Embryonic facial prominence (tissue), 1 donor: Measurements from ENCODE around the gene RGSL1.
"Not testable (repeated sequence)": the region's sequence is repeated elsewhere in the genome, so short reads cannot be mapped to it uniquely, and the experiment has no call there.

ENCODE experiments used
- DNase-seq: peaks from one replicate; pipeline ENCODE4 v3.0.0-alpha.2; 2016; ENCODE audit errors: extremely low spot score

The RGSL1 gene

DNA sequence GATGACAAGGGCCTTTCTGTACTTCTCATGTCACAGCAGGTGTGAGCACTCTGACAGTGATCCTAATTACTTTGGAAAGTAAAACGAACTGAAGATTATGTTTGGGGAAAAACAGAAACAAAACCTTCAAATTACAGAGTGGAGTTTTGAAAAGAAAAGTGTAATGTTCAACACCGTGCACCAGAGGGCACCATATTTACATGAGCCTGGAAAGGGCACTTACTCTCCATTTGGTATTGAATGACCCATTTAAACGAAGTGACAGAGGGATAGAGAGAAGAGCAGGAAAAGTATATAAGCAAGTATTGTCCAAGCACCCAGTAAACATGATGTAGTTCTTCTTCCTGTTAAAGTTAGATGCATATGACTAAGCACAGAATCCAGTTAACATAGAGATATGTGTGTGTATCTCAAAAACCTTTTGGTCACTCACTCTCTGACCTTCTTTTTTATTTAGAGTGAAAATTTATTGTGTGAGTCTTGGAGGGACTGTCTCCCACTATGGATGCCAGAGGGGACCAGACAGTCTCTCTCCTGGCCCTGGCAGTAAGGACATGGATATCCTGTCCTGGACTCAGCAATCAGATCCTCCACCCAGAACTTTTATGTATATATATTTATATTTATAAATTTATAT, 3.8 kb upstream of the RGSL1 start:
- no peak for DNase-seq

DNA sequence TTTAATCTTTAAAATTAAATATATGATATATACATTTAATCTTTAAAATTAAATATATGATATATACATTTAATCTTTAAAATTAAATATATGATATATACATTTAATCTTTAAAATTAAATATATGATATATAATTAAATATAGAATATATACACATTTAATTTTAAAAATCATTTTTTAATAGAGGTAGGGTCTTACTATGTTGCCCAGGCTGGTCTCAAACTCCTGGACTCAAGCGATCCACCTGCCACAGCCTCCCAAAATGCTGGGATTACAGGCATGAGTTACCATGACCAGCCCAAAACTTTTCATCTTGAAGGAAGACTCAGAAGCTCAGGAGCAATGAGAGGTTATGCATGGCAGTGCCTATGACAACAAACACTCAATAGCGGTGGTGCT, 2.8 kb upstream of the RGSL1 start:
- not testable (repeated sequence) for DNase-seq

DNA sequence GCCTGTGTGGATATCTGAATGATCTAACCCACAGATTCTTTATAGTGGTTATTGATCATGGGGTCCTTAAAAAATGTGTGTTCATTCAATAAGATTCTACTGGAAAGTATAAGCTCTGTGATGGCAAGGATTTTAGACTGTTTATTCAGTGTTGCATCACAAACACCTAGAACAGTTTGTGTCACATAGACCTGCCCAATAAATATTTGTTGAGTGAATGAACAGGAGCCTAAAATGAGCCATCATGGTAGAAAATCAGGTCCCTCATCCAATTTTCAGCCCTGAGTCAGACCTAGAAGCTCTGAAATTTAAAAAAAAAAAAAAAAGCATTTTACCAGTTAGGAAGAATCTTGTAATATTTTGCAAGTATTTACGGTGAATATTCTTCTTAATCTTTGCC, 2.3 kb upstream of the RGSL1 start:
- DNase-seq, result no peak

DNA sequence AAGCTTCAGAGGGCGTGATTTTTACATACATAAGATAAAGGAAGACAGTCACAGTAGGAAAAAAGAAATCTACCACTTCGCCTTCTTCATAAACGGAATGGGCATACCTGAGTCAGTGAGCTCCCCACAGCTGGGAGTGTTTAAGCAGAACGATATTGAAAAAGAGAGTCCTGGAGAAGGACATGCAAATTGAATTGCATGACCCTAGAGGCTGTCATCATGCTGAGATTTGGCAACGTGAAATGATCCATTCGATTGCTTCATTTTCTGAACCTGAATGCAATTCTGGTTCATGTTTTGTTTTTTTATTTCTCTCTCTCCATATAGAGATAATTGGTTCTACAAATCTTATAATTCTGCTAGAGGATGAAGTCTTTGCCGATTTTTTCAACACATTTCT, 3.7 kb downstream of the RGSL1 start:
- no peak for DNase-seq

DNA sequence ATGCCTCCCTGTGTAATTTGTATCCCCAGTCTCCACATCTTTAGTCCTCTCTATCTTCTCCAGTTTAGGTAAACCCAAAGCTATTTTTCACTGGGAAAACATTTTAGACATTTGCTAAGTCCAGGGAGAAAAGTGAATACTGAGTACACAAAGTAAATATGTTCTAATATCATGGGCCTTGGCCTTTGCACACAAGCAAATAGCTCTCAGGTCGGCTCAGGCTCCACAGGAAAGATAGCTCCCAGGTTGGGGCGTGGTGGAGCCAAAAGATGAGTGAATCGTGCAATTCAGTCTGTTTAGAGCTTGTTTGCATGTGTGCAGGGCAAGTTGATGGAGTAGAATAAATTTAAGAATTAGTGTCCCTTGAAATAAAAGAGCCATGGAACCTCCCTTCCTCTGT, 7.9 kb downstream of the RGSL1 start:
- DNase-seq, result no peak

DNA sequence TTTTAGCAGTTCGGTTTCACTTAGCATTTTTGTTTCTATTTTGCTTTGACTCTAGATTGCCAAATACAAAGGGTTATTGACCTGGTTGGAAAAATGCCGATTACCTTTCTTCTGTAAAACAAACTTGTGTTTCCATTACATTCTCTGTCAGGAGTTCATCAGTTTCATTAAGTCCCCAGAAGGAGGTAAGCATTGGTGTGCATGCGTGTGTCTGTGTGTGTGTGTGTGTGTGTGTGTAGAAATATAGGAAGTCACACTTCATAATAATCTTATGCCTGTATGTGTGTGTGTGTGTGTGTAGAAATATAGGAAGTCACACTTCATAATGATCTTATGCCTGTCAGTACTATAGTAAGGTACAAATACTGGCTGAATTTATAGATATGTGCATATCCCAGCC, 10.0 kb downstream of the RGSL1 start:
- no peak for DNase-seq

DNA sequence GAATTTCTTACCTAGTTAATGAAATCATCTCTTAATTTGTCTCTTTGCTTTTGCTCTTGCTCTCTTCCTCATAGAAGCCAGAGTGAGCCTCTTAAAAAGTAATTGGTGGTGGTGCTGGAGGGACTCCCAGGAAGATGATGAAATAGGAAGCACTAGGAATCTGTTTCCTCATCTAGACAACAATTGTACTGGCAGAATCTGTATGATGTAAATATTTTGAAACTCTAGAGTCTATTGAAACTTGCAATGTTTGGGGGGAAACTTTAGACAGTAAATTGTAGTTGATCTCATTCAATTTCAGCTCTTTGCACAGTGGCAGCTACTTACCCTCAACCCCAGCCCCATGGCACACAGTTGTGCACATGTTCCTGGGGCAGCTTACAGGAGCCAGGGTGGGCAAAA, 10.6 kb downstream of the RGSL1 start:
- DNase-seq, result no peak

DNA sequence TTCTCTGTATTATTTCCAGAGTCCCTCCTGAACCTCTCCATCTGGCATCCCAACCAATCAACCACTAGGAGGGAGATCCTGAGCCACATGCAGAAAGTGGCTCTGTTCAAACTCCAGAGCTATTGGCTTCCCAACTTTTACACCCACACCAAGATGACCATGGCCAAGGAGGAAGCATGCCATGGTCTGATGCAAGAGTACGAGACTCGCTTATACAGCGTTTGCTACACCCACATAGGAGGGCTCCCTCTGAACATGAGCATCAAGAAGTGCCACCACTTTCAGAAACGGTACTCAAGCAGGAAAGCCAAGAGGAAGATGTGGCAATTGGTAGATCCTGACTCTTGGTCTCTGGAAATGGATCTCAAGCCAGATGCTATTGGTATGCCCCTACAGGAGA, 23.6 kb downstream of the RGSL1 start:
- DNase-seq, result no peak

DNA sequence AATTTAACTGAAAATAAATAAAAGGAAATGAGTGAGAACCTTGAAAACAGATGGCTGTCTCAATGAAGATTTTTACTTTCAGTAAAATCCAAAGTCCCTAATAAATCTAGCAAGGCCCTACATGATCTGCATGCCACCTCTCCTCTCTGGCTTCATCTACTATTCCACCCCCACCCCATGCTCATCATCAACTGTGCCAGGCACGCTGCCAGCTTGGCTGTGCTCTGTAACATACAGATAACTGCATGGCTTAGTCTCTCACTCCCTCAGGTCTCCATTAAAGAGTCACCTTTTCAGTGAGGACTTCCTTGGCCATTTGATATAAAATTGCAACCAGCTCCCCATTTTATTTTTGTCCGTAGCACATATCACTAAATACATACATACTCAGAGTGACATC, 26.7 kb downstream of the RGSL1 start:
- no peak for DNase-seq

DNA sequence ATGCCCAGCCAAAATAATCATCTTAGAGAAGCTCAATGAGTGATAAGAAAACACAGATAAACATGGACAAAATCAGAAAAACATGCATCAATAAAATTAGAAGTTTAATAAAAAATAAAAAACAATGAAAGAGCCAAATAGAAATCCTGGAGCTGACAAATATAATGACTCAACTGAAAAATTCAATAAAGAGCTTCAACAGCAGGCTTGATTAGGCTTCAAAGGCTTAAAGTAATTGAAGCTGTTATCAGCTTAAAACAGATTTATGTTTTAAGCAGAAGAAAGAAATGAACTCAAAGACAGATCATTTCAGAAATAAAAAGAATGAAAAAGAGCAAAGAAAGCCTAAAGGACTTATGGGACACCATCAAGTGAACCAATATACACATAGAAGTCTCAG, 28.3 kb downstream of the RGSL1 start:
- DNase-seq, result no peak

DNA sequence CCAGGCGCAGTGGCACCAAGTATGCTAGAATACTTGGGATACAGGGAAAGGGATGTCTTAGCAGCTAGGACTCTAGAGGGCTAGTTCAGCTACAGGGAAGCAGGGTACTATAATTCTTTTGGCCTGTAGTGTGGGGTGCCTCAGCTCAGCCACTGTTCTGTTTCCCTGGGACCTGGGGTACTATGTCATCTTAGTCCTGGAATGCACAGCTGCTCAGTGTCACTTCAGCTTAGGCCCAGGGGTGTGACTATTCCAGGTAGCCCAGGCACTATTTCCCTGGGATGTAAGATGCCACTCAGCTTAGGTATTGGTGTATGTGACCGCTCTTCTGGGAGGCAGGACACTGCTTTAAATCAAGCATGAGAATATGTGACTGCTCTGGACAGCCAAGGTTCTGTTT, 34.1 kb downstream of the RGSL1 start:
- DNase-seq, result no peak

DNA sequence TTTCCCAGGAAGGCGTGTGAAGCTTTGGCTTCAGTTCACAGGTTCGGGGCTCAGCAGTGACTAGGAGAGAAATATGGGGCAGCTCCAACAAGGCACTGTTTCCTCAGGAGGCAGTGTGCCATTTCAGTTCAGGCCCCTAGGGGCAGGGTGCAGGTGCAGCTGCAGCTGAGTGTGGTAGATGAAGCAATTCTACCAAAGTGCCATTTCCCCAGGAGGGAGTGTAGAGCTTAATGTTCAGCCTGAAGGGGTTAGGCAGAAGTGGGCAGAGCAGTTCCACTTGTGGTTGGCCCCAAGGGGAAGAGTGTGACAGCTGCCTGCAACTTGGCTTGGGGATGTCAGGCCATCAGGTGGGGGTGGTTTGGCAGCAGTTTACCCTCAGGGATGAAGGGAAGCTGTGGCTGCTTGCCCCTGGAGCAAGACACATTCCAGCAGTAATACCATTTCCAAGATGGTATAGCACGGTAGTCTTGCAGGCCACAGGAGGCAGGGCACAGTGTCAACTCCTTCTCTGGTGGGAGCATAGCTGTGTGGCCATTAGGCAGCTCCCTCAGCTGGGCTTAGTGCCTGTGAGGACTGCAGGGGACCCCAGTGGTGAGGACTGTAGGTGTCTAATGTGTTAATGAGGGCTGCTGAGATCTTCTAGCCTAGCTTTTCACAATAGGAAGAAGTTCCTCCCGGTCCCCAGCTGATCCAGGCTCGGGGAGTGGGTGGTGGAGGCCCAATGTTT, 34.7 kb downstream of the RGSL1 start:
- no peak for DNase-seq

DNA sequence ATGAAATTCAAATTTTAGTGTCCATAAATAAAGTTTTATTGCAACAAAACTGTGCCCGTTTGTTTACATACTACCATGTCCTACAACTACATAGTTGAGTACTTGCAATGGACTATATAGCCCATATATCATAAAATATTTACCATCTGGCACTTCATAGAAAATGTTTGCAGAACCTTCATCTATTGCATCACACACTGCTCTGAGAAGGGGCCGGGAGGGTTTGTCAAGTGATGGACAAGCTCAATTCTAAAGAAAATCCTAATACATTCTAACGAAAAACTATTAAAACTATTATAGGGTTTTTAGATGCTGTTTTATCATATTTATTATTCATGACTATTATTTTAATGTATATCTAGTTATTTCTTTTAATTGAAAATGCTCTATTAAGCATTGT, 35.9 kb downstream of the RGSL1 start:
- DNase-seq, result no peak

DNA sequence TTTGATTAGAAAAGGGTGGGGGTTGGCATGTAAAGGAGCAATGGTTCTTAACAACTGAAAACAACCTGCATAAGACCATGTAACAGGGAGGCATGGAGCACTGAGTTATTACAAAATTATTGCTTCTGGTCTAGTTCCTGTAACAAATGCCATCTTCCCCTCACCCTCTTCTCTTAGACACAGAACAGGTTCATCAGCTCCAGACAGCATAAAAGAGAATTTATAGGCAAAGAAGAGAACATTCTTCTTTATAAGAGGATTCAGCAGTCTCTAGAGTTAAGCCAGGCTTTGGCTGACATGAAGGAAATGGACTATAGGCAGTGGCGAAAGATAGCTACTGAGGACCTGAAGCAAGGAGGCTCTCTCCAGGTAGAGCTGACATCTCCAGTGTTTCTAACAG, 38.9 kb downstream of the RGSL1 start:
- no peak for DNase-seq

DNA sequence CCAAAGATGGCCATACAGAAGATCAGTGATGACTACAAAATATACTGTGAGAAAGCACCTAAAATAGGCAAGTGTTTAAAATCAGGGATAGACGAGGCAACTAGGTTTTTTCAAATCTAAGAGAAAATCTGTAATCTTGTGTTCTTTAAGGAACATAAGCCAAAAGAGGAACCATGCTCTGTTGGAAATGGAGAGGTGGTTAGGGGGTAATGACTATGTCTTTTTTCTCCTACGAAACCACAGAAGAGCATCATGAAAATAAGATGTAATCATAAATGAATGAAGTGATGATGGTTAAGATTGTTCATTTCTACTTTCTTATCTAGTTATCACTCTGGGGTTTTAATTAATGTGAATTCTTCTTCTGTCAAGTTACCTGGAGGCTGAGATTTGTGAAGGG, 43.1 kb downstream of the RGSL1 start:
- DNase-seq, result no peak

DNA sequence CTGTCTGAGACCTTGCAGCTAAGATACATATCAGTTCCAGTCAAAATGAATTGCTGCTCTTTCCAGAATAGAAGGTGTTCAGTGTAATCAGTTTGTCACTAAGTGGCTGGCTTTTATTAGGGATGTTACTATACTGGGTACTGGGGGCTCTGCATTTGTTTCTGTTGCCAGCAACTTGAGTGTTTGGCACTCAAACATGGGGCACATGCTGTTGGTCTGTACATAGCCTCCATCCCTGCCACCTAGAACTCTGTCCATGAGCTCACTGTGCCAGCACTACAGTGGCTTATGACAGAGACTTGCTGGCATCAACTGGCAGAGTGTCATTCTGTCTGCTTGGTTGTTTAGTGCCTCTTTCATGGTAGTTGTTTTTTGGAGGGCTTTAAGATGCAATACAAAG, 45.1 kb downstream of the RGSL1 start:
- no peak for DNase-seq

DNA sequence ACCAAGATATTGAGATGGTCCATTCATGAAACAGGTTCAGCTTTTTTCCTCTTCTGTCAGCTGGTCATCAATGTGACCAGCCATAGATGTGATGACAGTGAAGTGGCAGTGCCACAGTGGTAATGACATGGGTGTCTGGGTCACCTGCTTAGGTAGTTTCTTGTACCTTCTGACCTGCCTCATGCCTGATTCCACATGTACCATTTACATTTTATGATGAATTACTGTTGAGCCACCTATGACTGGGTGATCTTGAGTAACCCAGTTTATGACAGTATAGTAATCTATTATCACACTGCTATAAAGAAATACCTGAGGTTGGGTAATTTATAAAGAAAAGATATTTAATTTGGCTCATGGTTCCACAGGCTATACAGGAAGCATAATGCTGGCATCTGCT, 45.7 kb downstream of the RGSL1 start:
- no peak for DNase-seq

DNA sequence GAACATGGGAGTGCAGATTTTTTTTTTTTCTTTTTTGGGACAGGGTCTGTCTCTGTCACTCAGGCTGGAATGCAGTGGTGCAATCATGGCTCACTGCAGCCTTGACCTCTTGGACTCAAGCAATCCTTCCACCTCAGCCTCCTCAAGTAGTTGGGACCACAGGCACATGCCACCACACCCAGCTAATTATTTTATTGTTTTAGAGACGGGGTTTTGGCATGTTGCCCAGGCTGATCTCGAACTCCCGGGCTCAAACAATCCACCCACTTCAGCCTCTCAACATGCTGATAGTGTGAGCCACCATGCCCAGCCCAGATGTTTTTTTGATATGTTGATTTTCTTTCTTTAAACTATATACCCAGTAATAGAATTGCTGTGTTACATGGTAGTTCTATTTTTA, 57.7 kb downstream of the RGSL1 start:
- DNase-seq, result no peak

DNA sequence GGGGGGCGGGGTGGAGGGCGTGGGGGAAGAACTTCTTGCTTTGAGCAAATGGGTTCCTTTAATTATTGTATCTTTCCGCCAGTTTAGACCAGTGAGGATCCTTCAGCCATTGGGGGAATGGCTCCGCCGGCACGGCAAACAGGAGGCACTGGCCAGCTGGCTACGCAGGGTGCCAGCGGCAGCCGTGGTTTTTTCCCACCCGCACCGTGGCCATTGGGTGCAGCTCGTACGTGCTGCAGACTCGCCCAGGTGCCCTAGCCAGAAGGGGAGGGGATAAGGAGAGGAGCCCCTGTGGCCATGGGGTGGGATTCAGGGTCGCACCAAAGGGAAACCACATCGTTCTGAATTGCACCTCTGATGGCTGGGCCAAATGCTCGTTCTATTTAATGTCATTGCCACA, 65.6 kb downstream of the RGSL1 start:
- no peak for DNase-seq

DNA sequence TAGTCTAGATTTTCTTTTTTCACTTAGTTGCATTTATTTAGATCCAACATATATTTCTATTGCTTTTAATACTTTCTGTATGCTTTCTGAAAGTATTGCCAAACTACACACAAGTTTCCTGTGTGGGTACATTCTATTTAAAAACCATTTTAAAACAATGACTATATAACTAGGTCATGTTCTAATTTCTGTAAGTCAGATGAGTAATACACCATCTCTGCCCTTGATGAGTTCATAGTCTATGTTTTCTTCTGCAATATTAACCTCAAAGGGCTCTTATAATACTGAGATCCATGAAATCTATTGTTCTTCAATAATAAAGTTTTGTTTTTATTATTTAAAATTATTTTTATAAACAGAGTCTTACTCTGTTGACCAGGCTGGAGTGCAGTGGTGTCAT, 70.8 kb downstream of the RGSL1 start:
- DNase-seq, result no peak

DNA sequence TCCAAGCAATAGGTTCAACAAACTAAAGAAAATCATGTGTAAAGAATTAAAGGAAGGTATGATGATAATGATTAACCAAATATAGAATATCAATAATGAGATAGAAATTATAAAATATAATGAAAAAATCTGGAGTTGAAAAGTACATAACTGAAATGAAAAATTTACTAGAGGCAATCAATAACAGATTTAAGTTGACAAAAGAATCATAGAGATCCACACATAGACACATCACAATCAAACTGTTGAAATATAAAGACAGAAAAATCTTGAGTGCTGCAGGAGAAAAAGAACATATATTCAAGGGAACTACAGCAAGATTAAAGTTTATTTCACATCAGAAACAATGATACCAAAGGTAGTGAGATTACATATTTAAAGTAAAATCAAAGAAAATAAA, 75.4 kb downstream of the RGSL1 start:
- no peak for DNase-seq

DNA sequence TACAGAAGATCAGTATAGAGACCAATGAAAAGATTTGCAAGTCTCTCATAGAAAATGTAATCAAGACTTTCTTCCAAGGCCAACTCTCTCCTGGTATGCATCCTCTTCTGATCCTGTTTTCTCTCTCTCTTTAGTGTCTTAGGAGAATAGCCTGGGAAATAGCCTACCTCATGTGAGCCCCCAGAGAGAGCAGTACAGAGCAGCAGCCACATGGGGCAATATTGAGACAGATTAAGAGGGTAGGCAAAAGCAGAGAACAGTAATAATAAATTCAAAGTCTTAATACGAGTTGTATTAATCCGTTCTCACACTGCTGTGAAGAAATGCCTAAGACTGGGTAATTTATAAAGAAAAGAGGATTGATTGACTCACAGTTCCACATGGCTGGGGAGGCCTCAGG, 77.7 kb downstream of the RGSL1 start:
- no peak for DNase-seq

DNA sequence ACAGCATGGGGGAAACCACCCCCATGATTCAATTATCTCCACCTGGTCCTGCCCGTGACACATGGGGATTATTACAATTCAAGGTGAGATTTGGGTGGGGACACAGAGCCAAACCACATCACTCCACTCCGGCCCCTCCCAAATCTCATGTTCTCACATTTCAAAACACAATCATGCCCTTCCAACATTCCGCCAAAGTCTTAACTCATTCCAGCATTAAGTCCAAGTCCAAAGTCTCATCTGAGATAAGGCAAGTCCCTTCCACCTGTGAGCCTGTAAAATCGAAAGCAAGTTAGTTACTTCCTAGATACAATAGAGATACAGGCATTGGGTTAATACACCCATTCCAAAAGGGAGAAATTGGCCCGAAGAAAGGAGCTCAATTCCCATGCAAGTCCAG, 78.3 kb downstream of the RGSL1 start:
- DNase-seq, result not testable (repeated sequence)

DNA sequence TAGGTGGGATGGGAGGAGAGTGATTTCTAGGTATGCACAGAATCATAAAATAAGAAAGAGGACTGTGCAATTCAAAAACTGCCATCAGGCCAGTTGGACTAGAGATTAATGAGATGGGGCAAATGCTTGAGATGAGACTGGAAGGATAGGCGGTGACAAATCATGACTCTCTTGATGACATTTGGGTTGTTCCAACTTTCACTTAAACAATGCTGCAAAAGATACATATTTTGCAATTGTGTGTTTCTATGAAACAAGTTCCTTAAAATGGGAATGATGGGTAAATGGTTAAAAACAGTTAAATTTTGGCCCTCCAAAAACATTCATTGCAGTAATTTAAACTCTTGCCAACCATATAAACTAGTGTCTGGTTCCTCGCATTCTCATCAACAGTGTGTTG, 84.0 kb downstream of the RGSL1 start:
- DNase-seq, result no peak
